EL (cell line): ENCODE results near the gene NHSL1.
A peak's percentile ranks its signal among the peaks of the same experiment; 100 is the strongest.

Experiments used
- DNase-seq: peaks from one replicate; pipeline ENCODE4 v3.0.0-alpha.2; 2016

Gene NHSL1

GRCh38 chr6:138397128-138398122, 101.9 kb downstream of the NHSL1 start:
- DNase-seq, result peak; percentile 23

- no peak for DNase-seq
These were observed 102.6 kb downstream of the NHSL1 start for GRCh38 chr6:138396709-138397108.

GRCh38 chr6:138393871-138394783, 105.2 kb downstream of the NHSL1 start:
- DNase-seq, result no peak

- DNase-seq, result no peak
These were observed 109.7 kb downstream of the NHSL1 start for GRCh38 chr6:138389551-138389950.

GRCh38 chr6:138387577-138388368, 111.5 kb downstream of the NHSL1 start:
- no peak for DNase-seq

GRCh38 chr6:138386897-138387296, 112.4 kb downstream of the NHSL1 start:
- no peak for DNase-seq

- DNase-seq, result no peak
These were observed 115.5 kb downstream of the NHSL1 start for GRCh38 chr6:138383776-138384175.

GRCh38 chr6:138382498-138383265, 116.6 kb downstream of the NHSL1 start:
- no peak for DNase-seq

- no peak for DNase-seq
These were observed 120.8 kb downstream of the NHSL1 start for GRCh38 chr6:138378463-138378862.

GRCh38 chr6:138377844-138378243, 121.5 kb downstream of the NHSL1 start, which contains the start of gene SMIM28:
SMIM28 (plus strand) TSS chr6:138377905; CDS start chr6:138378073, 168 bp downstream.
- no peak for DNase-seq

- DNase-seq, result no peak
These were observed 122.3 kb downstream of the NHSL1 start for GRCh38 chr6:138377042-138377441.

GRCh38 chr6:138374815-138375214, 124.5 kb downstream of the NHSL1 start:
- no peak for DNase-seq

- no peak for DNase-seq
These were observed 125.1 kb downstream of the NHSL1 start for GRCh38 chr6:138374230-138374629.

GRCh38 chr6:138372711-138373463, 126.4 kb downstream of the NHSL1 start:
- DNase-seq, result no peak
